NCI-H510A (cell line): Measurements from ENCODE around the gene CRLF2.
"Not testable (repeated sequence)": the region's sequence is repeated elsewhere in the genome, so short reads cannot be mapped to it uniquely, and the experiment has no call there.

Experiments used
- DNase-seq: peaks from one replicate; lab custom pipeline; 2025; lab: John Stamatoyannopoulos, UW

The CRLF2 gene

DNA sequence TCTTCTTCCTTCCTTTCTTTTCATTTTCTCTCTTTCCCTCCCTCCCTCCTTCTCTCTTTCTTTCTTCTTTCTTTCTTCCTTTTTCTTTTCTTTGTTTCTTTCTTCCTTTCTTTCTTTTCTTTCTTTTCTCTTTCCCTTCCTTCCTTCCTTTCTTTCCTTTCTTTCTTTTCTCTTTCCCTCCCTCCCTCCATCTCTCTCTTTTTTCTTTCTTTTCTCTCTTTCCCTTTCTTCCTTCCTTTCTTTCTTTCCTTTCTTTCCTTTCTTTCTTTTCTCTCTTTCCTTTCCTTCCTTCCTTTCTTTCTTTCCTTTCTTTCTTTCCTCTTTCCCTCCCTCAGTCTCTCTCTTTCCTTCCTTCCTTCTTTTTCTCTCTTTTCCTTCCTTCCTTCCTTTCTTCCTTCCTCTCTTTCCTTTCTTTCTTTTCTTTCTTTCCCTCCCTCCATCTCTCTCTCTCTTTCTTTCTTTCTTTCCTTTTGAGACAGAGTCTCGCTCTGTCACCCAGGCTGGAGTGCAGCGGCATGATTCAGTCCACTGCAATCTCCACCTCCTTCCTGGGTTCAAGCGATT lies 44.4 kb downstream of the CRLF2 start:
- DNase-seq: no peak

DNA sequence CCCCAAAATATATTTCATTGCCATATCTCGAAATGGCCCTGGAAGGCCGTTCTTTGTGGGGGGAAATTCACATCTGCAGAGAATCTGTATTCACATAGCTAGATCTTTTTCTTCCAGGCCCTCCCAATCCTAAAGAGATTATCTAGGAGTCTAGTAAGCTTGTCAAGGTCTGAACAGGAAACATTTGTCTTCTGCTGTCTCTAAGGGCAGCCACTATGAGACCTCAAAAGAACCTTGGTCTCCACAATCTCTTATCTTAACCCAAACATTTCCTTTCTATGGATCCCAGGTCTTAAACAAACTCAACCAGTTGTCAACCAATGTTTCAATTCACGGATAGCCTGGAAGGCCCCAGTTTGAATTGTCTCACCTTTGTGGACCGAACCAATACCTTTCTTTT lies 45.0 kb downstream of the CRLF2 start:
- no peak for DNase-seq

DNA sequence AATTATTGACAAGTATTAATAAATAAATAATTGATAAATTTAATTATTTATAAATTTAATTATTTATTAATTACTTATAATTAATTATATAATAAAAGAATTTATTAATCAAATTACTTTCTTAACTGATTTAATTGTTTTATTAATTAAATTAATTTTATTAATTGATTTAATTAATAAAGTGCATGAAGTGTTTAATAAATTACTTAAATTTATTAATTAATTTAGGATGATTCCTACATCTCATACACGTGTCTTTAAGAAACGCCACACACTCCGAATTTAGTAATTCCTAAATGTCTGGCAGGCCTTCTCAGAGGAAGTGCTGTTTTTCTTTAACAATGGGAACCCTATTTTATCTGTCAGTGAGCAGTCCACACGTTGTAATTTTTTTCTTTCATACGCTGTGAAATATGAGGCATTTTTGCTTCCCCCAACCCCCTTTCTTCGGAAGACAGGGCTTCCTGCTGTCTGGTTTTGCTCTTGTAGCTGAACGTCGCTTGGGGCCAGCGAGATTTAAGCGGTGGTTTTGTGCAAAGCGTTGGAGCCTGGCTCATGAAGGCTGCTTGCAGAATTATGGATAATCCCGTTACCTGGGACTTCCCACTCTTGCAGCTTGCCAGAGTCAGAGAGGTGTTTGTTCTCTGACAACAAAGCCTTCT lies 46.8 kb downstream of the CRLF2 start:
- no peak for DNase-seq

DNA sequence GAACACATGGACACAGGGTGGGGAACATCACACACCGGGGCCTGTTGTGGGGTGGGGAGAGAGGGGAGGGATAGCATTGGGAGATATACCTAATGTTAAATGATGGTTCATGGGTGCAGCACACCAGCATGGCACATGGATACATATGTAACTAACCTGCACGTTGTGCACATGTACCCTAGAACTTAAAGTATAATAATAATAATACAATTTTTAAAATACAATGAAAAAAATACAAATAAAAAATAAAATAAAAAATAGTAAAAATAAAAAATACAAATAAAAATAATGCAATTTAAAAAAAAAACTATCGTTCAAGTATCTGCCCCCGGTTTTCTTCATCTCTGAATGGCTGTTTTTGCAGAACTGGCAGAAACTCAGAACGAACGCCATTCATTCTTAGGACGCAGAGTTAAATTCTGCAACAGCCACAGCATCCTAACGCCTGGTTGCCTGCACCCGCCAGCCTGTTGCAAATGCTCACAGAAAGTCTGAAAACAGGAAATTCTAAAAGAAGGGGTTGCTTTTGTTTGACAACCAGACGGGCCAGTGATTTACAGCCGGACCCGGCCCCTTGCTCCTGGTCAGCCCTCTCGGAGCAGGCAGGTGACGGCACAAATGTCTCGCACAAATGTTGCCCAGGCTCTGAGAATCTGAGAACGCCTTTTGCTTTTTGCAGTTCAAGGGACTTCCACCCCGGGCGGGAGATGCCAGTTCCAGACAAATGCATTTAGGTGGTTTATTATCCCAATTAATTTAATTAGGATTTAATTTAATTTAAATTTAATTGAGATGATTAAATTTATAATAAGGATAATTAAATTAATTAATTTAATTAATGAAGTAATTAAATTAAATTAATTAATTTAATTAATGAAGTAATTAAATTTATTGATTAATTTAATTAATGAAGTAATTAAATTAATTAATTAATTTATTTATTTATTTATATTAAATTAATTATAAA lies 47.8 kb downstream of the CRLF2 start:
- no peak for DNase-seq

DNA sequence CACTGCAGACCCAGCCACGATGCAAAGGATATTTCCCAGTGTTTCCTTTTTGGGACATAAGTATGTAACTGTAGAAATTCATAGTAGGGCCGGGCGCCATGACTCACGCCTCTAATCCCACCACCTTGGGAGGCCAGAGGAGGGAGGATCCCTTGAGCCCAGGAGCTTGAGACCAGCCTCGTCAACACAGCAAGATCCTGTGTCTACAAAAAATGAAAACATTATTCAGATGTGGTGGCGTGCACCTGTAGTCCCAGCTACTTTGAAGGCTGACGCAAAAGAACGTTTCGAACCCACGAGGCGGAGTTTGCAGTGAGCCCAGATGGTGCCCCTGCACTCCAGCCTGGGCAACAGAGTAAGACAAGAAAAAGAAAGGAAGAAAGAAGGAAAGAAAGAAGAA lies 49.2 kb downstream of the CRLF2 start:
- no peak for DNase-seq

DNA sequence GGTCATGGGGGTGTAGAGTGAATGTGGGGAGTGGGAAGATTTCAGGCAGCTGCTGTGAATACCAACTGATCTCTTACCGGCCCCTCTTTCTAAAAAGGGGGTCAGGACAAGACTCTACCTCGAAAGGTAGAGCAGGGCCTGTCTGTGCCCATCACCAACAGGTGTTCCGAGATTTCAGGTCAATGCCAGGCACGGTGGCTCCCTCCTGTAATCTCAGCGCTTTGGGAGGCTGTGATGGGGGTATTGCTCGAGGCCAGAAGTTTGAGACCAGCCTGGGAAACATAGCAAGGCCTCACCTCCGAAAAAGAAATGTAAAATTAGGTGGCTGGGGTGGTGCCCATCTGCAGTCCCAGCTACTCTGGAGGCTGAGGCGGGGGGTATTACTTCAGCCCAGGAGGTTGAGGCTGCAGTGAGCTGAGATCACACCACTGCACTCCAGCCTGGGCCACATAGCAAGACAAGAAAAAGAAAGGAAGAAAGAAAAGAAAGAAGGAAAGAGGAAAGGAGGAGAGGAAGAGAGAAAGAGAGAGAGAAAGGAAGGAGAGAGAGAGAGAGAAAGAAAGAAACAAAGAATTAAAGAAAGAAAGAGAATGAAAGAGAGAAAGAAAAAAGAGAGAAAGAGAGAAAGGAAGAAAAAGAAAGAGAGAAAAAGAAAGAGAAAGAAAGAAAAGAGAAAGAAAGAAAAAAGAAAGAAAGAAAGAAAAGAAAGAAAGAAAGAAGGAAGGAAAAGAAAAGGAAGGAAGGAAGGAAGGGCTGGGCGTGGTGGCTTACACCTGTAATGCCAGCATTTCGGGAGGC lies 50.1 kb downstream of the CRLF2 start:
- DNase-seq: no peak

DNA sequence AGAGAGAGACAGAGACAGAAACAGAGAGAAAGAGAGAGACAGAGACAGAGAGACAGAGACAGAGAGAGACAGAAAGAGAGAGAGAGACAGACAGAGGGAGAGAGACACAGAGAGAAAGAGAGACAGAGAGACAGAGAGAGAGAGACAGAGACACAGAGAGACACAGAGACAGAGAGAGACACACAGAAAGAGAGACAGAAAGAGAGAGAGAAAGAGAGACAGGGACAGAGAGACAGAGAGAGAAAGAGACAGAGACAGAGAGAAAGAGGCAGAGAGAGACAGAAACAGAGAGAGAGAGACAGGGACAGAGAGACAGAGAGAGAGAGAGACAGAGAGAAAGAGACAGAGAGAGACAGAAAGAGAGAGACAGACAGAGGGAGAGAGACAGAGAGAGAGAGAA lies 52.9 kb downstream of the CRLF2 start:
- no peak for DNase-seq

DNA sequence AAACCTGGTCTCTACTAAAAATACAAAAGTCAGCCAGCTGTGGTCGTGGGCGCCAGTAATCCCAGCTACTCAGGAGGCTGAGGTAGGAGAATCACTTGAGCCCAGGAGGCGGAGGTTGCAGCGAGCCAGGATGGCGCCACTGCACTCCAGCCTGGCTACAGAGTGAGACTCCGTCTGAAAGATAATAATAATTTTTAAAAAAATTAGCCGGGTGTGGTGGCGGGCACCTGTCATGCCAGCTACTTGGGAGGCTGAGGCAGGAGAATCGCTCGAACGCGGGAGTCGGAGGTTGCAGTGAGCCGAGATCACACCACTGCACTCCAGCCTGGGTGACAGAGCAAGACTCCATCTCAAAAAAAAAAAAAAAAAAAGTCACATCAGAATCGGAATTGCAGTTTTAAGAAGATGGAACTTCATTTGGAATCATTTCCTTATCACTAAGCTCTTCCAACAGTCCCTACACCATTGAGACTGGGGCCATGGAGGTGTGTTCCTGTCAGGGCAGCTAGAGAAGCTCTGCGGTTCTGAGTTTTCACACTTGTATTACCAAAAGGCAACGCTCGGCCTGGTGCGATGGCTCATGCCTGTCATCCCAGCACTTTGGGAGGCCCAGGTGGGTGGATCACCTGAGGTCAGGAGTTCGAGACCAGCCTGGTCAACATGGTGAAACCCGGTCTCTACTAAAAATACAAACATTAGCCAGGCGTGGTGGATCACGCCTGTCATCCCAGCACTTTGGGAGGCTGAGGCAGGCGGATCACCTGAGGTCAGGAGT lies 55.6 kb downstream of the CRLF2 start:
- not testable (repeated sequence) for DNase-seq

DNA sequence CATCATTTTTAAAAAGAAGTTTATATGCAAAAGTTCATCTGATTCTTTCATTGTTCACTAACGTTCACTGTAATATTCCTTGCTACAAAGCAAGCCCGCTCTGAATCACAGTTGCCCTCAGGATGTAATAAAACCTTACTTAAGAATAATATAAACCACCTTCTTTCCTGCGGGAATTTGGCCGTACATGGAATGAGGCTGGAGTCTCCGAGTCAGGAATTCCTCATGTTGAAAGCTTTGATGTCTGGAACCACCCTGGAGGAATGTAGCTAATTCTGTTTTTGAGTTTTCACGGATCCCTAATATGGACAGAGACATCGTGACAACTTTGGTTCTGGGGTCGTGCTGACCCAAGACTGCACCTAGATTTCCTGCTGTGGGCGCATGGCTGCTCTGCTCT lies 58.5 kb downstream of the CRLF2 start:
- no peak for DNase-seq

DNA sequence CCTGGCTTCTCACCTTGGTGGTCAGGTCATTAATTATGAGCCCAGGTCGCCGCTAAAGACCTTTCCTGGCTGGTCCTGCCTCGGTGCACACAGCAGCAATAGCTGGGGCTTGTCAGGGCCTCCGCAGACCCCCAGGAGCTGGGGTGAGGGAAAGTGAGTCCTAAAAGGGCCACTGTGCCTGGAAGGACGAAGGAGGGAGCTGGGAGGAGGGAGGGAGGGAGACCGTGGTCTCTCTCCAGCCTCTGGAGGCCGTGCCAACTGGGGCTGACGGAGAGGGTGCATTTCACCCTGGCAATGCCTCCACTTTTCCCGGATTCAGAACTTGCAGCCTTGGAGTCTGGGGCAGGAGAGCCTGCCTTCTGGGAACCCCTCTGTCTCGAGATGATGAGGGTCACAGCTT lies 60.4 kb downstream of the CRLF2 start:
- no peak for DNase-seq

DNA sequence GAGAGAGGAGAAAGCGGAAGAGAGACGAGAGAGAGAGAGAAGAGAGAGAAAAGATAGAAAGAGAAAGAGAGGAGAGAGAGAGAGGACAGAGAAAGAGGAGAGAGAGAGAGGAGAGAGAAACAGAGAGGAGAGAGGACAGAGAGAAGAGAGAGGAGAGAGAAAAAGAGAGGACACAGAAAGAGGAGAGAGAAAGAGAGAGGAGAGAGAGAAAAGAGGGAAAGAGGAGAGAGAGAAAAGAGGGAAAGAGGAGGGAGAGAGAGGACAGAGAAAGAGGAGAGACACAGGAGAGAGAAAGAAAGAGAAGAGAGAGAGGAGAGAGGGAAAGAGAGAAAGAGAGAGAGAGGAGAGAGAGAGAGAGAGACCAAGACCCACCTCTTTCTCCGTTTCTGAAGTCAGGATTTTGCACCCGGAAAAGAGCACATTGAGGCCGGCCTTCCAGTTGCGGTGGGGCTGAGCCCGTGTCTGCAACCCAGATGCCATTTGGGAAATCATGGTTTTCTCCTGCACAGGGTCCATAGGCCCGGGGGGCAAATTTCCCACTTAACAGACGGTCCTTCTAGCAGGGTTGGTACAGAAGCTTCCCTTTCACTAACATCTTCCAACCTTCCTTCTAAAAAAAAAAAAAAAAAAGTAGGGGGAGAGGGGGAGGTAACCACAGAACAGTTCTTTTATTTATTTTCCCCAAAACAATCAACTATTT lies 60.9 kb downstream of the CRLF2 start:
- no peak for DNase-seq

DNA sequence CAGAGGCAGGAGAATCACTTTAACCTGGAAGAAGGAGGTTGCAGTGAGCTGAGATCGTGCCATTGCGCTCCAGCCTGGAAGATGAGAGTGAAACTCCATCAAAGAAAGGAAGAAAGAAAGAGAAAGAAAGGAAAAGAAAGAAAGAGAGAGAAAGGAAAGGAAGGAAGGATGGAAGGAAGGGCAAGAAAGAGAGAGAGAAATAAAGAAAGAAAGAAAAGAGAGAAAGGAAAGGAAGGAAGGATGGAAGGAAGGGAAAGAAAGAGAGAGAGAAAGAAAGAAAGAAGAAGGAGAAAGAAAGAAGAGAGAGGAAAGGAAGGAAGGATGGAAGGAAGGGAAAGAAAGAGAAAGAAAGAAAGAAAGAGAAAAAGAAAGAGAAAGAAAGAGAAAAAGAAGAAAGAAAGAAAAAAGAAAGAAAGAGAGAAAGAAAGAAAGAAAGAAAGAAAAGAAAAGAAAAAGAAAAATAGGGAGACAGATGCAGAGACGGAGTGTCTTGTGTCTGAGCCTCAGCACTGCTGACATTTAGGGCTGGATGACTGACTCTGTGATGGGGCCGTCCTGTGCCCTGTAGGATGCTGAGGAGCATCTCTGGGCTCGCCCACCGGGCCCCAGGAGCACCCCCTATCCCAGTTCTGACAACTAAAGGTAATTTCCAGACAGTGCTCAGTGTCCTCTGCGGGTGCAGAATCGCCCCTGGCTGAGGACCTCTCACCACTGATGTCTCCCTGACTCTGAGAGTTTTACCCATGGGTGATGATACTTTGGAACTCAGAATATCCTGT lies 61.7 kb downstream of the CRLF2 start:
- no peak for DNase-seq

DNA sequence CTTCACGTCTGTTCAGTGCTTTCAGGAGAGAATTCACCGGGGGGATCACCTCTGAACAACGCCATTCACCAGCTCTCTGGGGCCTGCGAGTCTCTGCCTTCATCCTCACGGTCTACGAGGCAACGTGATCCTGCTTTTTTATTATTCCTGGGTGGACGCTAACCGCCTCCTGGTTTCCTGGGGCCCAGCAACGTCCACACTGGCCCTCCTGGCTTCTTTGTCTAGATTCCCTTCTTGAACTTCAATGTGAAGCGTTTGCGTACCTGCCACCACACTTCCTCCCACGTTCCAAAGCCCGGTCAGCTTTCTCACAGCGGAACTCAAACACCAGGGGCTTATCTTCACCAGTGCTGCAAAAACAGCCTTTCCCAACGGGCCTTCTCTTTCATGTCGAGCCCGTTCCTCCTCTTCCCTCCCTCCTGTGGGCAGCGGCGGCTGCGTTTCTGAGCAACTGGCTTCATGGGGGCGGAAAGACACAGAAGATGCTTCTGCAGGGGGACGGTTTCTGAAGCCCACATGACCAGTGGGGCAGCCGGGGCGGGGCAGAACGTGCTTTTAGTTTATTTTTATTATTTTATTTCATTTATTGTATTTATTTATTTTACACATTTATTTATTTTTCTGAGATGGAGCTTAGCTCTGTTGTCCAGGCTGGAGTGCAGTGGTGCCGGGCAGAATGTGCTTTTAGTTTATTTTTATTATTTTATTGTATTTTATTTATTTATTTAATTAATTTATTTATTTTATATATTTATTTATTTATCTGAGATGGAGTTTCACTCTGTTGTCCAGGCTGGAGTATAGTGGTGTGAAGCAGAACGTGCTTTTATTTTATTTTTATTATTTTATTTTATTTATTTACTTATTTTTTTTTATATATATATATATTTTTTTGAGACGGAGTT lies 64.6 kb downstream of the CRLF2 start:
- DNase-seq: no peak

DNA sequence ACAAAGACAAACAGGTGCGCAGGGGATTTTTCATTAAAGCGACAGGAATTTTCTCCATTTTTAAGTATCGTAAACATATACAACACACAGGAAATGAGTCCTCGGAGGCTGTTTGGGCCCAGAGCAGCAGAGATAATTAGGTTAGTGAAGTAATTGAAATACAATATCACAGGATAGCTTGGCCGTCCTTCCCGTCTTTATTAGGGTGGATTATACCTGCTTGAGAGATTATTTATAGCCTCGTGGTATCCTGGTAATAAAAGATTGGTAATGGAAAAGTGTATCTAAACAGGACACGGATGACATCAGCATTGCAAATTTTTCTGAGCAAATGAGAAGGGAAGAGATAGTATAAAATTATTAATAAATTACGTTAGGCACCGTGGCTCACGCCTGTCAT lies 68.2 kb downstream of the CRLF2 start:
- no peak for DNase-seq
